DMS53 treated with DMSO at 0.1 percent for 48 hours (cell line): ENCODE results near the gene GALNT4.

Source experiments
- DNase-seq: peaks from one replicate; lab custom pipeline; 2025; ENCODE audit not compliant: unreplicated experiment; lab: John Stamatoyannopoulos, UW

Gene GALNT4

DNA sequence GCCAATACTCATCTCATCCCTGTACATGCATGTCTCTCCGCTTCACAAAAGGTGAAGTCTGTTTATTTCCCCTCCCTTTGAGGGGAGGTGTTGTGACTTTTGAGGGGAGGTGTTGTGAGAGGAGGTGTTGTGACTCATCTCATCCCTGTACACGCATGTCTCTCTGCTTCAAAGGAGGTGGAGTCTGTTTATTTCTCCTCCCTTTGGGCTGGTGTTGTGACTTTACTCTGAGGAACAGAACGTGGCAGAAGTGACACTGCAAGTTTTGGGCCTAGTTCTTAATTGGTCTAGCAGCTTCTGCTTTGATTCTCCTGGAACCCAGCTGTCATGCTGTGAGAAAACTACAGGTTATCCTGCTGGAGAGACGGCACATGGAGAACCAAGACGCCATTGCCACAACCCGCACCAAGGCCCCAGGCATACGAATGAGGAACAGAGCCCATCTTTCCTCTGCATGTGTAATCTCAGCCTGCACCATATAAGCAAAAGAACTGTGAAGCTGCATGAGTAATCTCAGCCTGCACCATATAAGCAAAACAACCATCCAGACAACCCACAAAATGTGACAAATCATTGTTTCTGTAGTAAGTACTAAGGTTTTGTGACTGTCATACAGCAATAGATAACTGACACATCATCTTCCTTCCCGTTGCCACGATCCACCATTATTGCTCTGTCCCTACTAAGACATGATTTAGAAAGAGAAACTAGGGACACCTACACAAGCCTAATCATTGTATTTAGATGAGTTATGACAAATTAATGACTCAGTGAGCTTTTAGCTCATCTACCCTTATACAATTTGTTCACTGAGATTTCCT, 30.0 kb downstream of the GALNT4 start:
- DNase-seq: no peak

GRCh38 chr12:89493670-89494302, 30.8 kb downstream of the GALNT4 start:
- DNase-seq: no peak

DNA sequence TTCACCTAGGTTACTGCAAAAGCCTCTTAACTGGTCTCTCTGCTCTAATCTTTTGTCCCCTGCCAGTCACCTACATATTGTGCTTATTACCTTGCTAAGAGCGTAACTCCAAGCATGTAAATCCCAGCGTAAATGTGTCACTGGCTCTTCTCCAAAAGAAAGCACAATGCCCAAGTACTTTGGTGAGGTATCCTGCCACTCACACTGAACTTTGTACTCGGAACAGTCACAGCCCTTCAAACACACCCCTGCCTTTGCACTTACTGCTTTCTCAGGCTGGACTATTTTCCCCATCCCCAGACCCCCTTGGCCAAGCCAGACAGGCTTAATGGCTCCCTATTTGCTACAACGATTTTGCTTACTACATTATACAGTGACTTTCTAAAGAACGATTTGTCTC, 31.7 kb downstream of the GALNT4 start:
- DNase-seq: no peak

DNA sequence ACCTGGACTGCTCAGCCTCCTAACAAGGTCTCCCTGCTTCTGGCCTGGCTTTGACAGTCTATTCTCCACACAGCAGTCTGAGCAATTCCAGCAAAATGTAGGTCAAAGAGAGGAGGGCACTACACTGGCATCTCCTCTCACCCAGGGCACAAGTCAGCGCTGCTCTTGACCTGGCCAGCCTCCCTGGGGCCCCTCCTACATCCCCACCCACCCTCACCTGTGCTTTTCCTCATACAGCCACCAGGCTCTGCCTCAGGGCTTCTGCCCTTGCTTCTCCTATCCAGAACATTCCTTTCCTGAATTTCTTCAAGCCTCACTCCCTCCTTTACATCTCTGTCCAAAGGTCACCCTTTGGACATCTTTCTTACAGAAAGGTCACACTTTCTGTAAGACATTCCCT, 33.7 kb downstream of the GALNT4 start:
- no peak for DNase-seq

GRCh38 chr12:89486264-89486663, 38.3 kb downstream of the GALNT4 start:
- no peak for DNase-seq

DNA sequence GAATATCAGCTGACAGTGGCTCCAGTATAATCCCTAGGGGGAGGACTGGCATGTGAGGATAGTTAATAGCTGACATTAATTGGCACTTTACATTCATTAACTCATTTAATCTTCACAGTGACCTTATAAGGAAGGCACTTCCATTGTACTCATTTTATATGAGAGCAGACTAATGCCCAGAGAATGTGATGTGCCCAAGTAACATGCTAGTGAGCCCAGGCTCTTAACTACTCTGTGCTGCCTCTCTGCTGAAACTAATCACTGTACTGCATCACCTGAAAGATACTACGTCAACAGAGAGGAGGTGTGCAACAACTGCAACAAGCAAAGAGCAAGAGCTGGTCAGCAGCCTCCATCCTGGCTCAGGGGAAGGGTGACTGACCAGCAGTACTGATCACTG, 40.1 kb downstream of the GALNT4 start:
- no peak for DNase-seq

GRCh38 chr12:89481213-89481914, 43.2 kb downstream of the GALNT4 start:
- no peak for DNase-seq

- no peak for DNase-seq
These were observed 44.6 kb downstream of the GALNT4 start for GRCh38 chr12:89479982-89480381.

- DNase-seq: no peak
These were observed 46.8 kb downstream of the GALNT4 start for GRCh38 chr12:89477633-89478279.

GRCh38 chr12:89476904-89477595, 47.5 kb downstream of the GALNT4 start:
- DNase-seq: no peak

- no peak for DNase-seq
These were observed 48.4 kb downstream of the GALNT4 start for GRCh38 chr12:89476232-89476631.

GRCh38 chr12:89475203-89475990, 49.2 kb downstream of the GALNT4 start:
- DNase-seq: no peak

GRCh38 chr12:89474615-89475014, 50.0 kb downstream of the GALNT4 start:
- DNase-seq: no peak
